Memory B cell (primary cell): ENCODE results near the gene AFF3.
A peak's percentile ranks its signal among the peaks of the same experiment; 100 is the strongest.
"Not testable (repeated sequence)": the region's sequence is repeated elsewhere in the genome, so short reads cannot be mapped to it uniquely, and the experiment has no call there.

Experiments used
- ATAC-seq: fragments of 150-1000 bp; cut with Tn5 transposase; 2 replicates; pipeline ENCODE4 v1.10.0; 2021; ENCODE audit warnings: low read depth, mild to moderate bottlenecking, moderate library complexity
- DNase-seq, 2 donors: peaks; one replicate each; pipeline ENCODE4 v3.0.0; 2022; ENCODE audit warnings: low spot score in 2 of 2
- H3K27ac Mint-ChIP-seq: one replicate; pipeline ENCODE4 v1.8.0; 2022; ENCODE audit warnings: mild to moderate bottlenecking, moderate library complexity, mixed read lengths
- H3K27me3 Mint-ChIP-seq: one replicate; pipeline ENCODE4 v1.8.0; 2022; ENCODE audit warnings: mixed read lengths
- H3K36me3 Mint-ChIP-seq: one replicate; pipeline ENCODE4 v1.8.0; 2022; ENCODE audit warnings: mild to moderate bottlenecking, mixed read lengths
- H3K4me1 Mint-ChIP-seq: one replicate; pipeline ENCODE4 v1.8.0; 2022; ENCODE audit warnings: mixed read lengths
- H3K4me3 Mint-ChIP-seq: one replicate; pipeline ENCODE4 v1.8.0; 2022; ENCODE audit warnings: mild to moderate bottlenecking, moderate library complexity, mixed read lengths
- H3K9me3 Mint-ChIP-seq: one replicate; pipeline ENCODE4 v1.8.0; 2022; ENCODE audit warnings: mixed read lengths

The AFF3 gene

GRCh38 chr2:99765731-99766318 is 376.6 kb downstream of the AFF3 start:
- H3K27ac Mint-ChIP-seq: no peak overlapping the region
- DNase-seq (no peak), ATAC-seq (no peak)
- H3K9me3 Mint-ChIP-seq: peaks cover 2% of the 10 kb centered on the region
- H3K27me3 Mint-ChIP-seq: no peaks in the 10 kb centered on the region
- H3K4me3 Mint-ChIP-seq: no peak overlapping the region
- peaks cover 12% of the 10 kb centered on the region for H3K4me1 Mint-ChIP-seq
- H3K36me3 Mint-ChIP-seq: peaks cover 22% of the 10 kb centered on the region

- H3K4me1 Mint-ChIP-seq: peaks cover 9% of the 10 kb centered on the region
- DNase-seq (no peak), ATAC-seq (no peak)
- H3K27me3 Mint-ChIP-seq: no peaks in the 10 kb centered on the region
- H3K4me3 Mint-ChIP-seq: no peak overlapping the region
- H3K27ac Mint-ChIP-seq: no peak overlapping the region
- no peaks in the 10 kb centered on the region for H3K9me3 Mint-ChIP-seq
- peaks cover 8% of the 10 kb centered on the region for H3K36me3 Mint-ChIP-seq
Observed at GRCh38 chr2:99763764-99764163, 378.6 kb downstream of the AFF3 start.

- Mint-ChIP-seq H3K9me3 (no peaks in the 10 kb centered on the region), H3K36me3 (peaks cover 3% of the 10 kb centered on the region), H3K27me3 (no peaks in the 10 kb centered on the region)
Observed at GRCh38 chr2:99762714-99763113, 379.7 kb downstream of the AFF3 start.

GRCh38 chr2:99757611-99758114 is 384.7 kb downstream of the AFF3 start:
- no peaks in the 10 kb centered on the region for H3K27me3 Mint-ChIP-seq
- no peak overlapping the region for H3K27ac Mint-ChIP-seq
- no peak for ATAC-seq
- no peak for DNase-seq
- peaks cover 7% of the 10 kb centered on the region for H3K4me1 Mint-ChIP-seq
- H3K9me3 Mint-ChIP-seq: no peaks in the 10 kb centered on the region
- no peak overlapping the region for H3K4me3 Mint-ChIP-seq
- peaks cover 15% of the 10 kb centered on the region for H3K36me3 Mint-ChIP-seq

More at GRCh38 chr2:99762714-99763113, 379.7 kb downstream of the AFF3 start:
- Mint-ChIP-seq H3K4me1 (peaks cover 9% of the 10 kb centered on the region), H3K4me3 (no peak overlapping the region), H3K27ac (no peak overlapping the region)
- DNase-seq (no peak), ATAC-seq (no peak)

- Mint-ChIP-seq H3K4me1 (peaks cover 5% of the 10 kb centered on the region), H3K27ac (no peak overlapping the region), H3K9me3 (no peaks in the 10 kb centered on the region), H3K27me3 (no peaks in the 10 kb centered on the region), H3K36me3 (peaks cover 16% of the 10 kb centered on the region), H3K4me3 (no peak overlapping the region)
- no peak for DNase-seq
- ATAC-seq: no peak
Observed at GRCh38 chr2:99756059-99756458, 386.3 kb downstream of the AFF3 start.

GRCh38 chr2:99754210-99754609 is 388.2 kb downstream of the AFF3 start:
- Mint-ChIP-seq H3K36me3 (peaks cover 21% of the 10 kb centered on the region), H3K27me3 (no peaks in the 10 kb centered on the region), H3K4me3 (no peak overlapping the region), H3K27ac (no peak overlapping the region), H3K9me3 (no peaks in the 10 kb centered on the region), H3K4me1 (peaks cover 5% of the 10 kb centered on the region)
- ATAC-seq (no peak), DNase-seq (no peak)

GRCh38 chr2:99753505-99753904 is 388.9 kb downstream of the AFF3 start:
- Mint-ChIP-seq H3K36me3 (peaks cover 24% of the 10 kb centered on the region), H3K9me3 (no peaks in the 10 kb centered on the region), H3K27ac (no peak overlapping the region), H3K27me3 (no peaks in the 10 kb centered on the region), H3K4me1 (peaks cover 5% of the 10 kb centered on the region), H3K4me3 (no peak overlapping the region)
- DNase-seq (no peak), ATAC-seq (no peak)

GRCh38 chr2:99748344-99748743 is 394.0 kb downstream of the AFF3 start:
- ATAC-seq (no peak), DNase-seq (no peak)
- no peak overlapping the region for H3K27ac Mint-ChIP-seq
- no peaks in the 10 kb centered on the region for H3K9me3 Mint-ChIP-seq
- no peaks in the 10 kb centered on the region for H3K27me3 Mint-ChIP-seq
- no peak overlapping the region for H3K4me3 Mint-ChIP-seq
- no peaks in the 10 kb centered on the region for H3K4me1 Mint-ChIP-seq
- H3K36me3 Mint-ChIP-seq: peaks cover 47% of the 10 kb centered on the region

- DNase-seq: no peak
- Mint-ChIP-seq H3K4me3 (no peak overlapping the region), H3K36me3 (peaks cover 52% of the 10 kb centered on the region), H3K27me3 (no peaks in the 10 kb centered on the region), H3K4me1 (no peaks in the 10 kb centered on the region), H3K9me3 (peaks cover 3% of the 10 kb centered on the region), H3K27ac (no peak overlapping the region)
- no peak for ATAC-seq
Observed at GRCh38 chr2:99747842-99748241, 394.5 kb downstream of the AFF3 start.

- no peak for DNase-seq
- Mint-ChIP-seq H3K9me3 (peaks cover 5% of the 10 kb centered on the region), H3K27me3 (no peaks in the 10 kb centered on the region), H3K4me1 (no peaks in the 10 kb centered on the region), H3K27ac (no peak overlapping the region), H3K4me3 (no peak overlapping the region), H3K36me3 (peaks cover 55% of the 10 kb centered on the region)
- no peak for ATAC-seq
Observed at GRCh38 chr2:99743146-99743545, 399.2 kb downstream of the AFF3 start.

GRCh38 chr2:99737537-99737936 is 404.9 kb downstream of the AFF3 start:
- peaks cover 22% of the 10 kb centered on the region for H3K36me3 Mint-ChIP-seq
- H3K9me3 Mint-ChIP-seq: no peaks in the 10 kb centered on the region
- ATAC-seq (no peak), DNase-seq (no peak)
- H3K27me3 Mint-ChIP-seq: no peaks in the 10 kb centered on the region
- peak overlapping the region; percentile 58 for H3K27ac Mint-ChIP-seq
- H3K4me3 Mint-ChIP-seq: no peak overlapping the region
- peaks cover 4% of the 10 kb centered on the region for H3K4me1 Mint-ChIP-seq

GRCh38 chr2:99735753-99736152 is 406.6 kb downstream of the AFF3 start:
- no peaks in the 10 kb centered on the region for H3K9me3 Mint-ChIP-seq
- no peaks in the 10 kb centered on the region for H3K27me3 Mint-ChIP-seq

GRCh38 chr2:99735314-99735713 is 407.1 kb downstream of the AFF3 start:
- not testable (repeated sequence) for H3K36me3 Mint-ChIP-seq, H3K27me3 Mint-ChIP-seq, H3K9me3 Mint-ChIP-seq

More at GRCh38 chr2:99735753-99736152, 406.6 kb downstream of the AFF3 start:
- H3K27ac Mint-ChIP-seq: no peak overlapping the region
- peaks cover 4% of the 10 kb centered on the region for H3K4me1 Mint-ChIP-seq
- H3K36me3 Mint-ChIP-seq: peaks cover 10% of the 10 kb centered on the region
- DNase-seq (no peak), ATAC-seq (no peak)
- H3K4me3 Mint-ChIP-seq: no peak overlapping the region

GRCh38 chr2:99734236-99734635 is 408.2 kb downstream of the AFF3 start:
- DNase-seq: no peak
- Mint-ChIP-seq H3K9me3 (no peaks in the 10 kb centered on the region), H3K36me3 (peaks cover 13% of the 10 kb centered on the region), H3K4me3 (no peak overlapping the region), H3K4me1 (peaks cover 4% of the 10 kb centered on the region), H3K27ac (no peak overlapping the region), H3K27me3 (no peaks in the 10 kb centered on the region)
- ATAC-seq: no peak

More at GRCh38 chr2:99735314-99735713, 407.1 kb downstream of the AFF3 start:
- not testable (repeated sequence) for H3K27ac Mint-ChIP-seq, H3K4me3 Mint-ChIP-seq, ATAC-seq, DNase-seq, H3K4me1 Mint-ChIP-seq
